Dermis microvascular lymphatic vessel endothelial cell (primary cell): Measurements from ENCODE around the gene ARHGAP29. TPM values are rescaled to one million over a fixed set of nuclear protein-coding genes. Genes with fewer than 3 reads are reported as not detected.

Experiments
- DNase-seq, 2 donors: peaks; one replicate each; pipeline versions ENCODE4 v3.0.0 to v3.0.0-alpha.2; 2010; ENCODE audit warnings: low read depth in 2 of 2
- total RNA-seq: library from RNA; depleted of rRNA; stranded (reverse); fragments of >200 nt; gene quantifications from 2 replicates; pipeline ENCODE4 v1.2.1, GENCODE V29; 2014

ARHGAP29 gene
- total RNA-seq, 1 donor from 2014 or later, result 171 TPM

DNA sequence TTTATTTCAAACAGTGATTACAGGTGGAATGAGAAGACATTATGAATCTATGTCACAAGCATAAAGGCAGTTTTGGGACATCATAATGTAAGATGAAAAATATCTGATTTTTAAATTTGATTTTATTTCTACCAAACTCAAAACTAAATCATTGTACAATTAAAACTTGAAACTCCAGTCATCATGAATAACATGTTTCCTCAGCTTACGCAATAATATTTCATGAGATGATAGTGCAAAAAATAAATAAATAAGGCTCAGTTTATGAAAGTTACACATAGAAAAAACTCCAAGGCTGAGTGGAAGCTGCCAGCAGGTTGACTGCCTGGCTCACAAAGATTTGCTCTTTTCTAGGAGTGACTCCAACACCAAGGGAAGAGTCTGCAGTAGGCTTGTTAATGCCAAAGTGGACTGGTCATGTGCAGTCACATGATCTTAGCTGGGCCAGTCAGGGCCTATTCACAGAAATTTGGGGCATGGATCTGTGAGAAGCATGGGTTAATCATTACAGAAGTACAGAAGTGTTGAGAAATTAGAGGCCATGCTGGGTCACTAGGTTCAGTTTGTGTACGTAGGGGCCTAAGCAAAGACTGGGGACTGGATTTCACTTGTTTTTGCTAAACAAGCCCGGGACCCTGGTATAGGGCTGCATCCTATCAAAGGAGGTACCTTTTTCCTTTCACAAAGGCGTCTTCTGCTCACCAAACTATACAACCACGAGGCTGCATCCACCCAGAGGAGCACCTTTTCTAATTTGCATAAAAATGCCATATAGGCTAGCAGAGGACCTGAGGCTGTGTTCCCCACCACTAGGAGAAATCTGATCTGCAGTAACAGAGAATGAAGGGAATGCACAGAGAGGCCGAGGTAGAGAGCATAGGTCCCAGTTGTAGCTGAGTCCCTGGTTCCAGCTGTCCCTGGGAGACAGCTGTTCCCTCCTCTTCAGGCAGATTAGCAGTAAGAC, 111.6 kb downstream of the ARHGAP29 start:
- DNase-seq, result no peak

DNA sequence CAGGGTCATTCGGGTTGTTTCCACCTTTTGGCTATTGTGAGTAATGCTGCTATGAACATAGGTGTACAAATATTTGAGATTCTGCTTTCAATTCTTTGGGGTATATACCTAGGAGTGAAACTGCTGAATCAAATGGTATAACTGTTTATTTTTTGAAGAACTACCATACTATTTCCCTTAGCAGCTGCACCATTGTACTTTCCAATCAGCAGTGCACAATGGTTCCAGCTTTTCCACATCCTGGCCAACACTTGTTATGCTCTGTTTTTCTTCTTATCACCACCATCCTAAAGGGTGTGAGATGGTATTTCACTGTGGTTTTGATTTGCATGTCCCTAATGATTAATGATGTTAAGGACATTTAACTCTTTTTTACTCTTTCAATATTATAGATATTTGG, 112.8 kb downstream of the ARHGAP29 start:
- peak; percentile 82 to 86 for DNase-seq

DNA sequence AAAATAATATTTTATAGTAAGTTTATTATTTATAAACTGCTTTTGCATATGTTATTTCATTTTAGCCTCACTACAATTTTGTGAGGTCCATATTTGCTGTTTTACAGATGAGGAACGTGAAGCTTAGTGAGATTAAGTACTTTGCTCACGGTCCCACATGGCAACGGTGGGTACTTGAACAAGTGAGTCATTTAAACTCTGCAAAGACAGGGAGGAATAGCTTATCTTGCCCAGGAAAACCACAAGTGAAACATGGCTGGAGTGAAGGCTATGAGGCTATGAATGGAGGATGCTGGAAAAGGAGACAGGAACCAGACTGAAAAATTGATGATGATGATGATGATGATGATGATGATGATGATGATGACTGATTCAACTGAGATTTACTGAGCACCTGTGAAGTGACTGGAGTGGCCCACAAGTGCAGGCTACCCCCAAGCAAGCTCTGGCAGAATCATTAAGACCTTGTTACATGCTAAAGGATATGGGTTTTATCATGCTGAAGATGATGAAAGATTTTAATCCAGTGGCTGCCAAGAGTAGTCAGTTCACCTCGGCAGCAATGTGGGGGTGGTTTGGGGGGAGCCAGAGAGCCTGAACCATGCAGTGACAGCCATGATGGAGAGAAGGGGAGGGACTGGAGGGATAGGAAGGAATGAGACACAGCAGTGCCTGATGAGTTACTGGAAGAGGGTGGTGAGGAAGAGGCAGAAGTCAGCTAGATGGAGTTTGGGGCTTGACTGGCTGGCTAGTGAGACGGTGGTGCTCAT, 115.0 kb downstream of the ARHGAP29 start:
- DNase-seq, result no peak

Other genes starting within 250 kb of the ARHGAP29 start
- gene ABCA4, start 116.4 kb downstream of the ARHGAP29 start, total RNA-seq, result 27.9 and 189 TPM in 2 replicates
- gene ABCD3, start 180.8 kb upstream of the ARHGAP29 start, total RNA-seq, result 27.3 and 32.2 TPM in 2 replicates